ENCODE results near the gene P2RY8.

GRCh38 chrX:1520350-1520749, 16.6 kb downstream of the P2RY8 start:
- TF ChIP-seq ZNF274 (IDR thresholded peaks at IDR 0.05; ENCODE audit: low read depth, low read length) (no peak), SUZ12 (IDR thresholded peaks at IDR 0.05; ENCODE audit: extremely low read depth, insufficient read depth, insufficient read length) (no peak), YY1 (IDR thresholded peaks at IDR 0.05; ENCODE audit: insufficient read depth, insufficient read length) (no peak)

Measured in NT2/D1 (cell line).